ENCODE measurements around the gene YY1AP1.
"Not testable (repeated sequence)": the region's sequence is repeated elsewhere in the genome, so short reads cannot be mapped to it uniquely, and the experiment has no call there.

The YY1AP1 gene, protein sequence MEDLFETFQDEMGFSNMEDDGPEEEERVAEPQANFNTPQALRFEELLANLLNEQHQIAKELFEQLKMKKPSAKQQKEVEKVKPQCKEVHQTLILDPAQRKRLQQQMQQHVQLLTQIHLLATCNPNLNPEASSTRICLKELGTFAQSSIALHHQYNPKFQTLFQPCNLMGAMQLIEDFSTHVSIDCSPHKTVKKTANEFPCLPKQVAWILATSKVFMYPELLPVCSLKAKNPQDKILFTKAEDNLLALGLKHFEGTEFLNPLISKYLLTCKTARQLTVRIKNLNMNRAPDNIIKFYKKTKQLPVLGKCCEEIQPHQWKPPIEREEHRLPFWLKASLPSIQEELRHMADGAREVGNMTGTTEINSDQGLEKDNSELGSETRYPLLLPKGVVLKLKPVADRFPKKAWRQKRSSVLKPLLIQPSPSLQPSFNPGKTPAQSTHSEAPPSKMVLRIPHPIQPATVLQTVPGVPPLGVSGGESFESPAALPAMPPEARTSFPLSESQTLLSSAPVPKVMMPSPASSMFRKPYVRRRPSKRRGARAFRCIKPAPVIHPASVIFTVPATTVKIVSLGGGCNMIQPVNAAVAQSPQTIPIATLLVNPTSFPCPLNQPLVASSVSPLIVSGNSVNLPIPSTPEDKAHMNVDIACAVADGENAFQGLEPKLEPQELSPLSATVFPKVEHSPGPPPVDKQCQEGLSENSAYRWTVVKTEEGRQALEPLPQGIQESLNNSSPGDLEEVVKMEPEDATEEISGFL

GRCh38 chr1:155688324-155689080, at the start of gene YY1AP1:
Gene YY1AP1 (minus strand): TSS chr1:155688774. CDS start chr1:155680436, 8,338 bp downstream.
- peak; percentile 91 for DNase-seq (ENCODE audit: low spot score)

GRCh38 chr1:155729031-155729898, 40.7 kb upstream of the YY1AP1 start:
- DNase-seq (ENCODE audit: low spot score): no peak

DNA sequence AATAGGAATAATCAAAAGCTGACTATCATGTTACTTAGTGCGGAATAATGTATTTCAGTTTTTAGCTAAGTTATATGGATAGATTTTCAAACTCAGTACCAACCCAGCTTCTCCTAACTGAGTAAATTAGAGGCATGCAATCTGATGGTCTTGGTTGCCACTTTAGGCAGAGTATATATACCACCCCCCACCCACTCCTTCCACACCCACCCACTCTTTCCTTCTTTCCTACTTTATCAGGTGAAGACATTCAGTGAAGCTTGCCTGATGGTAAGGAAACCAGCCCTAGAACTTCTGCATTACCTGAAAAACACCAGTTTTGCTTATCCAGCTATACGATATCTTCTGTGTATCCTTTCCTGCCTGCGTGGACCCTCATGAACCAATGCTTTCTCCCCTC, 36.6 kb upstream of the YY1AP1 start:
- DNase-seq (ENCODE audit: low spot score): no peak

- no peak for DNase-seq (ENCODE audit: low spot score)
Measured at GRCh38 chr1:155719703-155720102, 31.1 kb upstream of the YY1AP1 start.

GRCh38 chr1:155718524-155719115, 30.0 kb upstream of the YY1AP1 start:
- DNase-seq (ENCODE audit: low spot score): not testable (repeated sequence)

- DNase-seq (ENCODE audit: low spot score): peak; percentile 5
Measured at GRCh38 chr1:155717041-155717440, 28.5 kb upstream of the YY1AP1 start.

GRCh38 chr1:155715777-155716176, 27.2 kb upstream of the YY1AP1 start:
- DNase-seq (ENCODE audit: low spot score): no peak

- not testable (repeated sequence) for DNase-seq (ENCODE audit: low spot score)
Measured at GRCh38 chr1:155715056-155715455, 26.5 kb upstream of the YY1AP1 start.

DNA sequence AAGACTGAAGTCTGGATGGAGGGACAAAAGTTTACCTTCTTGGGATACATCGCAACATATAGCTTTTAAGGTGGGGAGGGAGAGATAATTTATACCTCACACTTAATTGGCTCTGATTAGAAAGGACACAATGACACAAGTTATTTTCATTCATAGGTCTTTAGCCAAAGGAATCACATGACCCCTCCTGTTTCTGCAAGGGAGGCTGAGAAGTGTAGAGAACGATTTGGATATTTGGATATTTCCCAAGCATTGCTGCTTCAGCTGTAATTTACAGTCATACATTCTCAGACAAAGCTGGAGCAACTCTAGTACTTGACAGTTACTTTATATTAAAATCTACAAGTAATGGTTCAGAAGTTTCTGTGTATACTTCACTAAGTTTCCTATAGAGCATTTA, 24.5 kb upstream of the YY1AP1 start:
- no peak for DNase-seq (ENCODE audit: low spot score)

- not testable (repeated sequence) for DNase-seq (ENCODE audit: low spot score)
Measured at GRCh38 chr1:155712636-155713035, 24.1 kb upstream of the YY1AP1 start.

GRCh38 chr1:155711457-155711856, 22.9 kb upstream of the YY1AP1 start:
- DNase-seq (ENCODE audit: low spot score): not testable (repeated sequence)

GRCh38 chr1:155709391-155709790, 20.8 kb upstream of the YY1AP1 start:
- DNase-seq (ENCODE audit: low spot score): no peak

GRCh38 chr1:155706139-155706538, 17.6 kb upstream of the YY1AP1 start:
- DNase-seq (ENCODE audit: low spot score): no peak

DNA sequence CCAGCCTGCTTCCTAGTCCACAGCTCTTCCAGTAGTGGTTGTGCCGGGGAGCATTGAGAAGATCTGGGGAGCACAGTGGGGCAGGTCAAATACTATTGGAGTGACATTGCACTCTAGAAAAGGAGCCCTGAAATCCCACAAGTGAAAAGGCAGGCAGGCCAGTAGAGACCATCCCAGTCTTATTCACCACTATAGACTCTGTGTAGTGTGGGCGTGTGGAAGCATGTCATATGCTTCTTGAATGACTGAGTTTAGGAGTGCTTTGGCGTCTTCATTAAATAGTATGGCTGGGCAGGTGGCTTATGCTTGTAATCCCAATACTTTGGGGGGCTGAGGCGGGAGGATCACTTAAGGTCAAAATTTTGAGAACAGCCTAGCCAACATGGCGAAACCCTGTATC, 15.8 kb upstream of the YY1AP1 start:
- not testable (repeated sequence) for DNase-seq (ENCODE audit: low spot score)

DNA sequence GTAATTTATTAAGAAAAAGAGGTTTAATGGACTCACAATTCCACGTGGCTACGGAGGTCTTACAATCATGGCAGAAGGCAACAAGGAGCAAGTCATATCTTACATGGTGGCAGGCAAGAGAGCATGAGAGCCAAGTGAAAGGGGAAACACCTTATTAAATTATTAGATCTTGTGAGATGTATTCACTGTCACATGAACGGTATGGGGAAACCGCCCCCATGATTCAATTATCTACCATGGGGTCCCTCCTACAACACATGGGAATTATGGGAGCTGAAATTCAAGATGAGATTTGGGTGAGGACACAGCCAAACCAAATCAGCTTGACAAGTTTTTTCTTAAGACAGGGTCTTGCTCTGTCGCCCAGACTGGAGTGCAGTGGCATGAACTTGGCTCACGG, 14.6 kb upstream of the YY1AP1 start:
- DNase-seq (ENCODE audit: low spot score): no peak

DNA sequence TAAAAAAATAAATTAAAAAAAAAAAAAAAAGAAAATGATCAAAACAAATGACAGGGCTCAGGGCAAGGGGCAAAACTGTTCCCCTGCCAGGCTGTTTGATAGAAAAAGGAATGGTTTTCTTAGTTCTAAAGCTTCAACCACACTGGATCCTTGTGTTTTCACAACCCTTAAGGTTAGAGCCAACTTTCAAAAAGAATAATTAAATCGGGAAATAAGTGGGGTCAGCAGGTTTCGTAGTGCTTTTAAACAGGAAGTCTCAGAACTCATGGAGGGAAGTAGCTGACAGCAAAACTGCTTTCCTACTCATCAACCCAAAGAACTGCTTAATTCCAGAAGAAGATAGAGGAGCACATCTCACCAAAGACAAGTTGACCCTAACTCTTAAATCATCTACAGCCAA, 13.1 kb upstream of the YY1AP1 start:
- DNase-seq (ENCODE audit: low spot score): not testable (repeated sequence)

DNA sequence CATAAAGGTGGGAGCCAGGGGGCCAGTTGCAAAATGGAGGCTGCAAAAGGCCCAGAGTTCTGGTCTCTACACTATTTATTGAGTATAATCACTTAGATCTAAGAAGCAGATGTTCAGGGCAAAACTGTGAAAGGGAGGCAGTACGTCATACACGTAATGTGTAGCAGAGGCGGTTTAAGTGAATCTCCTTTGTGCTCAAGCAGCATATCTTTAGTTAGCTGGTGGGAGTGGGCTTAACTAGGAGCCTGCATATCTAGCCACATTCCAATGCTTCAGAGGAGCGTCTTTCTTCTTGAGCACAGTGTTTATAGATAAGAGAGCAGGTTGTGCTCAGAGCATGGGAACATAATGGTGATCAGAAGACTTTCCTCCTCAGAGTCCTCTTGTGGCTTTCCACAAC, 10.5 kb upstream of the YY1AP1 start:
- not testable (repeated sequence) for DNase-seq (ENCODE audit: low spot score)

DNA sequence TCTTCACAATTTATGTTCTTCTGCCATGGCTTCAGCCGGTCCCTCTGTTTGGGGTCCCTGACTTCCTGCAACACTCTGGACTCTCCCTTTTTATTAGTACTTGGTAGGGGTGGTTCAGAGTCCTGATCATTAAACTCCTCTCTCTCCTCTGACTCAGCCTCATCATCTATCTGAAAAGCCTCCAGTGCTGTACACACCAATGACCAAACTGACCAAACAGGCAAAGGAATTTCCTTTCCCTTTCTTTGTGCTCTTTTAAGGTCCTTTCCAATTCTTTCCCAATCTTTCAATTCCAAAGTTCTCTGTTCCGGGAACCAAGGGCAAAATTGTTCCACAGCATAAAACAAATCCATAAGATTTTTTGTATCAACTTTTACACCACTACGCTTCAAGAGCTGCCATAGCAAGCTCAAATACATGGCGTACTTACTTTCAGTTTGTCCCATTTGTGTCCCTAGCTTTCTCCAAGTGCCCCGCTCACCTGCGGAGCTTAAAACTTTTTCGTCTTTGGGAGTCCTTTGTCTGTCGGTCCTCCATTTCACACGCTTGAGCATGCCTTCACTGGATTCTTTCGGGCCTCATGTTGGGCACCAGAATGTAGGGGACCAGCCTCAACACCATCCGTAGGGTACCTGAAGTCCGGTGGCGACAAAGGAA, 9.9 kb upstream of the YY1AP1 start:
- DNase-seq (ENCODE audit: low spot score): no peak

DNA sequence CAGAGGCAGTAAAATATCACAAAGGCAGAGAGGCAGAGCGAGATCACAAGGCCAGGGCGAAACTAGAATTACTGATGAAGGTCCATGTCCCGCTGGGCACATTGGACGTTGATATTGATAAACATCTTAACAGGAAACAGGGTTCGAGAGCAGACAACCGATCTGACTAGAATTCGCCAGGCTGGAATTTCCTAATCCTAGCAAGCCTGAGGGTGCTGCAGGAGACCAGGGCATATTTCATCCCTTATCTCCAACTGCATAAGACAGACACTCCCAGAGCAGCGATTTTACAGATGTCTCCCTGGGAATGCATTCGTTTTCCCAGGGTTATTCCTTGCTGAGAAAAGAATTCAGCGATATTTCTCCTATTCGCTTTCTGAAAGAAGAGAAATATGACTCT, 9.0 kb upstream of the YY1AP1 start:
- DNase-seq (ENCODE audit: low spot score): not testable (repeated sequence)

DNA sequence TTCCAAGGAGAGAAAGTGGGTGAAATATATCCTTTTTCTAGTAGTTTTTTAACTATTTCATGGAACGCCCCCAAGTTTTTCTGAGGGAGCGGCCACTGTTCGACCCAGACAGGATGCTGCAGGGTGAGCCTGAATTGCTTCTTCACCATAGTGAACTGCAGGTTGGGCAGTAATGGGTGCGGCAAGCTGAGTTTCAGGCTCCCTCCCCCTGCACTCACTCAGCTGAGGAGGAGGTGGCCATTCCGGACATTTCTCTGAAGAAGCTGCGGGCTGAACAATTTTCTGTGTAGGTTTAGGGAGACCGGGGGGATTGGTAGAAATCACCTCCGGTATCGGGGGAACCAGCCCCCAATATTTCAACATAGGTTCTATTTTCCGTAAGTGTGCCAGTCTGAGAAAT, 8.5 kb upstream of the YY1AP1 start:
- DNase-seq (ENCODE audit: low spot score): no peak

DNA sequence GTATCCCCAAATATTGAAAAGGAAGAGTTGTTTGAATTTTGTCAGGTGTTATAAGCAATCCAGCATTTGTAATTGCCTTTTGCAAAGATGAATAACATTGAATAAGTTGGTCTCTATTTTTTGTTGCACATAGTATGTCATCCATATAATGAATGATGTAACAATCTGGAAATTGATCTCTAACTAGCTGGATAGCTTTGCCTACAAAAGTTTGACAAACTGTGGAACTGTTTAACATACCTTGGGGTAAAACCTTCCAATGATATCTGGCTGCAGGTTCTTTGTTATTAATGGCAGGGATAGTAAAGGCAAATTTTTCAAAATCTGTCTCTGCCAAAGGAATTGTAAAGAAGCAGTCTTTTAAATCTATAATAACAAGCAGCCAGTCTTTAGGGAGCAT, 8.0 kb upstream of the YY1AP1 start:
- DNase-seq (ENCODE audit: low spot score): no peak

Measured in activated CD4-positive, alpha-beta T cell treated with anti-CD3 and anti-CD28 coated beads, Interleukin-2, Interleukin-4, amounts not matched to agents 100 ng/mL and 50 ng/mL, durations not matched to agents 16 hours and 8 hours (primary cell).